ENCODE results near the gene FYN.

The FYN gene

DNA sequence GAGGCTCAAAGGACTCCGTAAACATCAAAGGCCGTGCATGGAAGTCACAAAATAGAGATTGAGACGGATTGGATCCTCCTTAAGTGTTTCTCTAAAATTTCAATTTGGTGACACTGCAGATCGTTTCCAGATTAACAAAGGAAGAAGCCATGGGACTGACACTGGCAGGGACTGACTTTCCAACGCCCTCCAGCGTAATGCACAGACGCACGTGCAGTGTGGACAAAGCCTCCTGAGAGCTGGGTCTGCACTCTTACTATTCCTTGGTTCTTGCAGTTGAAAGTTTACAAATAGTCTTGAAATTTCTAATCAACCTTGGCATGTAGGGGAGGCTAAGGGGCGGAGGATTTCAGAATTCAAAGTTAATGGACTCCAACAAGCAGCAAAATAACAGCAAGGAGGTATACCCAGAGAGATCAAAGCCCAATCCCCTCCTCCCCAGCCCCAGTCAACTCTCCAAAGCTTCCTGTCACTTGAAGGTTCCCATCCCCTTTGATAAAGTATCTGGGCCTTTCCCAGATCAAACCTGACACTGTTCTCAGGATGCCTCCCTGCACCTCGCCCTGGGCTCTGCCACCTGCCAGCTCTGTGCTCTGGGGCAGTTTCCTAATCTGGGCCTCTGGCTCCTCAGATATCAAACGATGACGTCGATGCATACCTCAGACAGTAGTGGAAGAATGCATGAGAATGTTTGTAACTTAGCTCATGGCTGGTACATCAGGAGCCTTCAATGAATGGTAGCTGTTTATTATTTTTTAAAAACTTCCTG is 161.1 kb downstream of the FYN start:
- H3K36me3 ChIP-seq (ENCODE audit: control insufficient read depth, low read length): no peaks in the 10 kb centered on the region

DNA sequence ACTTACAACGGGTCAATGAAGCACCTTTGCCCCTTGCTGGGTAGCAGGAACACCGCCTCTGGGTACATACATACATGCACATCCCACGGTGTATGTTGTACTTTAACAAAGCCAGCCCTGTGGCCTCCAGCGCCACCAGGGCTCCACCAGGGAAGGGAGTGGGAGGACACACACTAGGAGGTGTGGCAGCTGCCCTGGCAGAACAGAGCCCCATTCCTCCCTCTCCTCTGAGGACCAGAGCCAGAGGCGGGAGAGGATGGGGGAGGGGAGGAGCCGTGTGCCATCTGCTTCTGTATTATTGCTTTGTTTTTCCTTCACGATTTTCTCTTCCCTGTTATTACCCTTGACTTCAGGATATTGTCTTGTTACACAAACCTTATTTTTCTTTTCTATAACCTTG is 161.8 kb downstream of the FYN start:
- no peaks in the 10 kb centered on the region for H3K9me2 ChIP-seq (replicated peaks; ENCODE audit: control insufficient read depth, low read length)
- peaks cover 4% of the 10 kb centered on the region for H3K4me1 ChIP-seq (ENCODE audit: control insufficient read depth, low read length)
- H3K79me2 ChIP-seq (ENCODE audit: control insufficient read depth, low read length): no peaks in the 10 kb centered on the region
- no peak for TF ChIP-seq EZH2phosphoT487 (IDR thresholded peaks at IDR 0.05; ENCODE audit: borderline replicate concordance, low read length)
- TF ChIP-seq, protein P1, sequence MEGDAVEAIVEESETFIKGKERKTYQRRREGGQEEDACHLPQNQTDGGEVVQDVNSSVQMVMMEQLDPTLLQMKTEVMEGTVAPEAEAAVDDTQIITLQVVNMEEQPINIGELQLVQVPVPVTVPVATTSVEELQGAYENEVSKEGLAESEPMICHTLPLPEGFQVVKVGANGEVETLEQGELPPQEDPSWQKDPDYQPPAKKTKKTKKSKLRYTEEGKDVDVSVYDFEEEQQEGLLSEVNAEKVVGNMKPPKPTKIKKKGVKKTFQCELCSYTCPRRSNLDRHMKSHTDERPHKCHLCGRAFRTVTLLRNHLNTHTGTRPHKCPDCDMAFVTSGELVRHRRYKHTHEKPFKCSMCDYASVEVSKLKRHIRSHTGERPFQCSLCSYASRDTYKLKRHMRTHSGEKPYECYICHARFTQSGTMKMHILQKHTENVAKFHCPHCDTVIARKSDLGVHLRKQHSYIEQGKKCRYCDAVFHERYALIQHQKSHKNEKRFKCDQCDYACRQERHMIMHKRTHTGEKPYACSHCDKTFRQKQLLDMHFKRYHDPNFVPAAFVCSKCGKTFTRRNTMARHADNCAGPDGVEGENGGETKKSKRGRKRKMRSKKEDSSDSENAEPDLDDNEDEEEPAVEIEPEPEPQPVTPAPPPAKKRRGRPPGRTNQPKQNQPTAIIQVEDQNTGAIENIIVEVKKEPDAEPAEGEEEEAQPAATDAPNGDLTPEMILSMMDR (IDR thresholded peaks at IDR 0.05; ENCODE audit: low read depth, low read length, poor library complexity, severe bottlenecking): no peak
- H3K4me3 ChIP-seq (ENCODE audit: low read length): no peak overlapping the region
- H3K27ac ChIP-seq (ENCODE audit: low read depth, low read length): no peak overlapping the region
- no peaks in the 10 kb centered on the region for H3K9me3 ChIP-seq (ENCODE audit: control insufficient read depth, insufficient read depth, low read length)
- H3K27me3 ChIP-seq (ENCODE audit: control insufficient read depth, low read length): no peaks in the 10 kb centered on the region
- no peaks in the 10 kb centered on the region for H4K20me1 ChIP-seq (ENCODE audit: control insufficient read depth, insufficient read depth, low read depth, low read length)
- no peaks in the 10 kb centered on the region for H3K36me3 ChIP-seq (ENCODE audit: control insufficient read depth, low read length)
- H3K4me2 ChIP-seq (ENCODE audit: low read length): no peak overlapping the region
- no peaks in the 10 kb centered on the region for H3F3A ChIP-seq (ENCODE audit: control insufficient read depth, insufficient read depth)

More for the DNA sequence above, 161.1 kb downstream of the FYN start:
- no peaks in the 10 kb centered on the region for H3F3A ChIP-seq (ENCODE audit: control insufficient read depth, insufficient read depth)
- H4K20me1 ChIP-seq (ENCODE audit: control insufficient read depth, insufficient read depth, low read depth, low read length): no peaks in the 10 kb centered on the region
- no peak overlapping the region for H3K27ac ChIP-seq (ENCODE audit: low read depth, low read length)
- no peaks in the 10 kb centered on the region for H3K27me3 ChIP-seq (ENCODE audit: control insufficient read depth, low read length)
- H3K9me3 ChIP-seq (ENCODE audit: control insufficient read depth, insufficient read depth, low read length): no peaks in the 10 kb centered on the region
- no peaks in the 10 kb centered on the region for H3K9me2 ChIP-seq (replicated peaks; ENCODE audit: control insufficient read depth, low read length)
- TF ChIP-seq, protein P1 (IDR thresholded peaks at IDR 0.05; ENCODE audit: low read depth, low read length, poor library complexity, severe bottlenecking): no peak
- TF ChIP-seq EZH2phosphoT487 (IDR thresholded peaks at IDR 0.05; ENCODE audit: borderline replicate concordance, low read length): no peak
- H3K79me2 ChIP-seq (ENCODE audit: control insufficient read depth, low read length): no peaks in the 10 kb centered on the region
- H3K4me1 ChIP-seq (ENCODE audit: control insufficient read depth, low read length): peaks cover 4% of the 10 kb centered on the region
- no peak overlapping the region for H3K4me3 ChIP-seq (ENCODE audit: low read length)
- H3K4me2 ChIP-seq (ENCODE audit: low read length): no peak overlapping the region

DNA sequence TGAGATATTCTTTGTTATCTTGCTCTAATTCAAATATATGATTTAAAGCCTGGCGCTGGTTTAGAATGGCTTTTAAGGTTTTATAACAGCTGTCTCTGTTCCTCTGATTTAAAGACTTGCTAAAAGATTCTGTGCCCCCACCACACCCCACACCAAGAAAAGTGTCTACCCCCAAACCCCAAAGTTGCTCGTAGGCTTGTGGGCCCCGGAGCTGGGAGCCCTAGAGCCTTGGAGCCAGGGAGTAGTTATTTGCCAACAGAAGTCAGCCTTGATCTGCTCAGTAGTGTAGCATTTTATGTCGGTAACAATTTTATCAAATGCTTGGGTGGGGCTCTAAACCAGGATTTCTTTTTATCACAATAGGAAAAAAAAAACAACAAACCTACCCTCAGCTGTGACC is 162.3 kb downstream of the FYN start:
- H4K20me1 ChIP-seq (ENCODE audit: control insufficient read depth, insufficient read depth, low read depth, low read length): no peaks in the 10 kb centered on the region
- no peak overlapping the region for H3K4me2 ChIP-seq (ENCODE audit: low read length)
- H3K9me3 ChIP-seq (ENCODE audit: control insufficient read depth, insufficient read depth, low read length): no peaks in the 10 kb centered on the region
- H3K27ac ChIP-seq (ENCODE audit: low read depth, low read length): no peak overlapping the region
- no peaks in the 10 kb centered on the region for H3F3A ChIP-seq (ENCODE audit: control insufficient read depth, insufficient read depth)
- peaks cover 4% of the 10 kb centered on the region for H3K4me1 ChIP-seq (ENCODE audit: control insufficient read depth, low read length)
- H3K79me2 ChIP-seq (ENCODE audit: control insufficient read depth, low read length): no peaks in the 10 kb centered on the region
- H3K9me2 ChIP-seq (replicated peaks; ENCODE audit: control insufficient read depth, low read length): no peaks in the 10 kb centered on the region
- no peaks in the 10 kb centered on the region for H3K27me3 ChIP-seq (ENCODE audit: control insufficient read depth, low read length)
- TF ChIP-seq EZH2phosphoT487 (IDR thresholded peaks at IDR 0.05; ENCODE audit: borderline replicate concordance, low read length): no peak
- TF ChIP-seq, protein P1 (IDR thresholded peaks at IDR 0.05; ENCODE audit: low read depth, low read length, poor library complexity, severe bottlenecking): no peak
- no peaks in the 10 kb centered on the region for H3K36me3 ChIP-seq (ENCODE audit: control insufficient read depth, low read length)
- no peak overlapping the region for H3K4me3 ChIP-seq (ENCODE audit: low read length)

Data from DOHH2 (cell line).